Measurements from ENCODE around the gene GNAQ.
"Not testable (repeated sequence)": the region's sequence is repeated elsewhere in the genome, so short reads cannot be mapped to it uniquely, and the experiment has no call there.

The GNAQ gene

DNA sequence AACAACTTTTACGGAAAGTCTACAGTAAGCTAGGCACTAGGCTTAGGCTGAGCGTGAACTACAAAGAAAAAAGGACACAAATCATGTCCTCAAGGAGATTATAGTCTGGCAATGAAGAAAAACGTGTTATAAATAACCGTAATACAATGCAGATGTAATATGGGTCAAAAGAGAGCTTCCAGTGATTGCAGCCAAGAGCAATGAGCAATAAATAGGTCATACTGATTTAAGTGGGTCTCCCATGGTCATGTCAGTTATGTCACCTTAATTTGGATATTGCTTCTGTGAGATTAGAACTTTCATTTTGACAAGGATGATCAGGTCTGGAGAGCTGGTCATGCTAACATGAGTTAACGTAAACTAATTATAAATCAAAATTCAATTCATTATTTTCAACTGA lies 224.9 kb downstream of the GNAQ start:
- DNase-seq = no peak

- no peak for DNase-seq
These were observed 225.8 kb downstream of the GNAQ start for GRCh38 chr9:77805810-77806209.

GRCh38 chr9:77803423-77803822 lies 228.2 kb downstream of the GNAQ start:
- DNase-seq = no peak

GRCh38 chr9:77802515-77803293 lies 228.9 kb downstream of the GNAQ start:
- no peak for DNase-seq

- no peak for DNase-seq
These were observed 229.5 kb downstream of the GNAQ start for GRCh38 chr9:77802064-77802463.

DNA sequence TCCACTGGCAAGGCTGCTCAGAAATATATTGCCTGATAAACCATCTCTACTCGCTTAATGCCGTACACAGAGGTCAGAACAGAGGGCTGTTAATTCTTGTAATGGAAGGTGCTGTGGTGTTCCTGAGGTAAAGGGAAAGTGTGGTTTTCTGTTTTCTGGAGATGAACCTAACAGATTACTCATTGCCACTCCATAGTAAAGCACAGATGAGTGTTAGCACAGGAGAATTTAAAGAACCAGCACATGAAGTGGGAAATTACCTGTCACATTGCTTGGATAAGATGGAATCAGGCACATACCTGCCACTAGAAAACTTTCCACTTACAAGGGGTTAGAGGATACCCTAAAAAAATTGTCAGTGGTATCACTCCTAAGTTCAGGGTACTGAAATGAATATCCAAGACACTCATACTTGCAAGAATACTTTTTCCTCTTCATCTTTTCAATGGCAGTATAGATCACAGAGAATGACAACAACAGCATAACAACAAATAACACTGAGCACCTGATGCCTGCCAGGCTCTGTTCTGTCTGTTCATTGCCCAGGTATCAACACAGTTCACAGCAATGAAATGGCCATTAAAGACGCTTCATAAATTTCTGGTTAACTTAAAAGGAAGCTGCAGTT lies 230.6 kb downstream of the GNAQ start:
- no peak for DNase-seq

DNA sequence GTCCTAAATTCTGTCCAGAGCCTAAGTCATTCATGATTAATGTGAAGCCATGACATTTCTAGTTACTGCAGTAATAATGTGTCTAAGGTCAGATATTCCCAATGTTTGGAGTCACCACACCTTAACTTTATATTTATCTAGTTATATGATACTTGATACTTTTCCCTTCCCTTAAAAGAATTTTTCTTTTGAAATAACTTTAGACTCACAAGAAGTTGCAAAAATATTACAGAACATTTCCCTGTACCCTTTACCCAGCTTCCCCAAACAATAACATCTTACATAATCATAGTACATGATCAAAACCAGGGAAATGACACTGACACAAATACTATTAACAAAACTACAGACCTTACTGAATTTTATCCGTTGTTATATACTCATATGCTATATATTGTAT lies 233.5 kb downstream of the GNAQ start:
- no peak for DNase-seq

GRCh38 chr9:77794985-77795384 lies 236.6 kb downstream of the GNAQ start:
- DNase-seq = no peak

GRCh38 chr9:77793849-77794248 lies 237.8 kb downstream of the GNAQ start:
- no peak for DNase-seq

- no peak for DNase-seq
These were observed 241.7 kb downstream of the GNAQ start for GRCh38 chr9:77789891-77790290.

DNA sequence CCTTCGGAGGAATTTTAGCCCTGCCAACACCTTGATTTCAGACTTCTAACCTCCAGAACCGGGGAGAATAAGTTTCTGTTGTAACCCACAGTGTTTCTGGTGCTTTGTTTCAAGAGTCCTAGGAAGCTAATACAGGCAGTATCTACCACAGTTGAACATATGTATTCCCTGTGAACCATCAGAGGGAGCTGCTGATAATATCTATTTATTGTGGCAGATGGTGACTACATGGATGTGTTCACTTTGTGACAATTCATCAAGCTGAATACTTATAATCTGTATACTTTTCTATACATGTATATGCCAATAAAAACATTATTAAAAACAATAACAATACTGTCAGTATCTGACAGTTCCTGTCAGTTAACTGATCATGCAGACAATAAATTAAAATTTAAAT lies 246.3 kb downstream of the GNAQ start:
- no peak for DNase-seq

GRCh38 chr9:77783518-77783917 lies 248.1 kb downstream of the GNAQ start:
- DNase-seq = no peak

- DNase-seq = no peak
These were observed 252.6 kb downstream of the GNAQ start for GRCh38 chr9:77779010-77779409.

DNA sequence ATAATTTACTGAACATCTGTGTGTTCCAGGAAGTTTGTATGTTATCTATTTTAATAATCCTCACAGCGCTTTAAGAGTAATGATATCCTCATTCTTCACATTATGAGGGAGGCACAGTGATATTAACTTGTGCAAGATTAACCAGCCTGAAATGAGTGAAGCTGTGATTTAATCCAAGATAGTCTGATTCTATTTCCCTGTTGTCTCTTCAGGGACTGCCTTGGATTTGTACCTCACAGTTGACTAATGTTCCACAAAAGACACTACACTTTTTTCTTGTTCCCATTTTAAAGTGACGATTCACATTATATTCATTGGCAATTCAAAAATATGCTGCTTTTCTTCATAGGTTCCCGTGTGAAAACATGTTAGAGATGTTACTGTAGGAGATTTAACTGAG lies 258.2 kb downstream of the GNAQ start:
- DNase-seq = no peak

GRCh38 chr9:77772646-77773045 lies 259.0 kb downstream of the GNAQ start:
- no peak for DNase-seq

GRCh38 chr9:77771171-77771570 lies 260.4 kb downstream of the GNAQ start:
- no peak for DNase-seq

DNA sequence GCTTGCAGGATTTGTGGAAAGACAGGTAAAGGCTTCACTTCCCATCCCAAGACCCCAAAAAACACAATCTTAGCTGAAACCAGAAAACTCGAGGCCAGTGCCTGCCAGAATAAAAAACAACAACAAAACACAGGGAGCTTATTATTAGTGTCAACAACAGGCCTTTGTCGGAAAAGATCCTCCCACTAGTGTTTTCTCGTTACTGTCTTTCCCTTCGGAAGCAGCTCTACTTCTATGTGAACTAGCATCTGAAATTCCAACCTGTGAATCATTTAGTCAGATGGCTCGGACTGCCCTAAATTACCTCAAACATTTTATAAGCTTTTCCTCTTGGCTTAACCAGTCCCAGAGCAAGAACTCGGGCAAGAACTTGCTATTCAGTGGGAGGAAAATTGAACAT lies 261.3 kb downstream of the GNAQ start:
- DNase-seq = no peak

DNA sequence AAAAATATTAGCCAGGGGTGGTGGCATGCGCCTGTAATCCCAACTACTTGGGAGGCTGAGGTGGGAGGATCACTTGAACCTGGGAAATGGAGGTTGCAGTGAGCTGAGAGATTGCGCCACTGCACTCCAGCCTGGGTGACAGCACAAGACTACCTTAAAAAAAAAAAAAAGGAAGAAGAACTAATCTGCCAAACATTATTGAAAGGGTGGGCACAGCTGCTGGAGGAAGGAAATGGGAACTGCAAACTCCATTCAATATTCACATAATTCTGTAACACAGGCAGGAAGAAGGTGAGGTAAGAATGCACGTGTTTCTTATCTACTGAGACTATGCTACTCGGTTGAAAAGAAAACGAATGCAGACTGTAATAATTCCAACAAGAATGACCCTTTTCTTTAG lies 262.4 kb downstream of the GNAQ start:
- no peak for DNase-seq

- no peak for DNase-seq
These were observed 265.0 kb downstream of the GNAQ start for GRCh38 chr9:77766587-77766986.

DNA sequence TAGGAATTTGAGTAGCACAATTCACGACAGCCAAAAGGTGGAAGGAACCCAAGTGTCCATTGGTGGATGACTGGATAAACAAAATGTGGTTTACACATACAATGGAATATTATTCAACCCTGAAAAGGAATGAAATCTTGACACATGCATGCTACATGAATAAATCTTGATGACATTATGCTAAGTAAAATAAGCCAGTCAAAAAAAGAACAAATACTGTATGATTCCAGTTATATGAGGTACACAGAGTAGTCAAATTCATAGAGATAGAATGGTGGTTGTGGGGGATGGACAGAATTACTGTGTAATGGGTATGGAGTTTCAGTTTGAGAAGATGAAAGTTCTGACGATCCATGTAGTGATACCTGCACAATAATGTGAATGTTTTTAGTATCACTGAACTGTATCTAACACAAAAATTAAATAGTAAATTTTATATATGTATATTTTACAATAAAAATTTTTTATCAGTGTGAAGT lies 265.8 kb downstream of the GNAQ start:
- no peak for DNase-seq

DNA sequence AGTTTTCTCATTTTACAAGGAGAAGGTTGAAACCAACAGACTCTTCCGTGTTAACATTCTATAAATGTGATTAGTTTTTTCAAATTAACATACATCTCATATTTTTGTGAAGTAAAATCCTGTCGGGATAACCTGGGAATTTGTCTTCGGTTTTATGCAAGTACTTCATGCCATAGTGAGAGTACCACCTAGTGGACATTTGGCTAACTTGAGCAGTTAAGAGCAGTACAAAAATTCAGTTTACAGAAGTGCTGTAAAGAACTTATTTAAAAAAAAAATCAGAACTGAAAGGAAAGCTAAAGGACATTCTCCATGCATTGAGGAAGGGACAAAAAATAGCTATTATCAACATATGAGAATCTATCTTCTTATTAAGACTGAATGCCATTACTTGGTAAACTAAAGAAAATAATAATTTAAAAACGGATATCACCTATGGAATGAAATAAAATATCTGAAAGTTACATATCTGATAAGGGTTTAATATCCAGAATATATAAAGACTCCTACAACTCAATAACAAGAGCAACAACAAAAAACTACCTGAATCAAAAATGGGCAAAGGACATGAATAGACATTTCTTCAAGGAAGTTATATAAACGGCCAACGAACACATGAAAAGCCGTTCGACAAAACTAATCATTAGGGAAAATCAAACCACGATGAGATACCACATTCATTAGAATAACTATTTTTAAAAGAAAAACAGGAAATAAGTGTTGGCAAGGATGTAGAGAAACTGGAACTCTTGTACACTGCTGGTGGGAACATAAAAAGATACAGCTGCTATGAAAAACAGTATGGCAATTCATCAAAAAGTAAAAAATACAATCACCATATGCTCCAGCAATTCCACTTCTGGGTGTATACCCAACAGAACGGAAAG lies 266.5 kb downstream of the GNAQ start:
- DNase-seq = no peak

DNA sequence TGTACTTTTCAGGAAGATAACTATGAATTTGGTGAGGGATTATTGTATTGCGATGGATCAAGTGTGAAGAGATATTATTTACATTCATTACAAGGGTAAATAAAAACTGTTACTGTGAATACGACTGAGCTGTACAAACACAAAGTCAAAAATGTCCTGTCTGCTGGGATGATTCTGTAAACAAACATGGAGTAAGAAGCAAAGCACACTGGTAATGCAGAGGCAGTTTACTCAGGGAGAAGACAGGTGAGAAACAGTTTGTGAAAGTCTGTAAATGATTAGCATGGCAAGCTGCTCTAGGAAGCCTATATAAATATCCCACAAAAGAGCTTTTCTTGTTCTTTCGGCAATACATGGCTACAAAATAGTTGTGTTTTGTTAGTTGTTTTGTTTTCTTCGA lies 268.0 kb downstream of the GNAQ start:
- no peak for DNase-seq

DNA sequence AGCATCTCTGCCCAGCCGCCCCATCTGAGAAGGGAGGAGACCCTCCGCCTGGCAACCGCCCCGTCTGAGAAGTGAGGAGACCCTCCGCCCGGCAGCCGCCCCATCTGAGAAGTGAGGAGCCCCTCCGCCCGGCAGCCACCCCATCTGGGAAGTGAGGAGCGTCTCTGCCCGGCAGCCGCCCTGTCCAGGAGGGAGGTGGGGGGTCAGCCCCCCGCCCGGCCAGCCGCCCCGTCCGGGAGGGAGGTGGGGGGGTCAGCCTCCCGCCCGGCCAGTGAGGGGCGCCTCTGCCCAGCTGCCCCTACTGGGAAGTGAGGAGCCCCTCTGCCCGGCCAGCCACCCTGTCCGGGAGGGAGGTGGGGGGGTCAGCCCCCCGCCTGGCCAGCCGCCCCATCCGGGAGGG lies 270.7 kb downstream of the GNAQ start:
- DNase-seq = not testable (repeated sequence)

DNA sequence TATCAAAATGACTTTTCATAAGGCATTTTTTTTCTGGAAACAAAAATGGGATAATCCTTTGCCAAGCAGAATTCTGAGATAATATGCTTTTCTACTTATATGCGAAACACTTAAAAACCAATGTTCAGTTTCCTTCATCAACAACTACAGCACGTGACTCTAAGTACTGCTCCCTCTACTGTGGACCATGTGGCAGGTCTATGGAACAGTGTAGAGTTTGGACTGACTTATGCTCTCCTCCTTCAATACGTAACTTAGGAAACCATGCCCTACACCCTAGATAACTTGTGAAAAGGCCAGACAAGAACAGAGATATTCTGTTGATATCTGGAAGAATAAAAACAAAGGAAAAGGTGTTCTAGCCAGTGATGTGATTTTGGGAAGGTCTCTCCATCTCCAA lies 272.2 kb downstream of the GNAQ start:
- DNase-seq = no peak

Data from activated CD4-positive, alpha-beta T cell treated with anti-CD3 and anti-CD28 coated beads, Interleukin-2, amount 50 U/mL, for 1 hour (primary cell).